ENCODE data around the gene CD96. TPM values are rescaled to one million over a fixed set of nuclear protein-coding genes. Genes with fewer than 3 reads are reported as not detected.

CD96 gene, protein sequence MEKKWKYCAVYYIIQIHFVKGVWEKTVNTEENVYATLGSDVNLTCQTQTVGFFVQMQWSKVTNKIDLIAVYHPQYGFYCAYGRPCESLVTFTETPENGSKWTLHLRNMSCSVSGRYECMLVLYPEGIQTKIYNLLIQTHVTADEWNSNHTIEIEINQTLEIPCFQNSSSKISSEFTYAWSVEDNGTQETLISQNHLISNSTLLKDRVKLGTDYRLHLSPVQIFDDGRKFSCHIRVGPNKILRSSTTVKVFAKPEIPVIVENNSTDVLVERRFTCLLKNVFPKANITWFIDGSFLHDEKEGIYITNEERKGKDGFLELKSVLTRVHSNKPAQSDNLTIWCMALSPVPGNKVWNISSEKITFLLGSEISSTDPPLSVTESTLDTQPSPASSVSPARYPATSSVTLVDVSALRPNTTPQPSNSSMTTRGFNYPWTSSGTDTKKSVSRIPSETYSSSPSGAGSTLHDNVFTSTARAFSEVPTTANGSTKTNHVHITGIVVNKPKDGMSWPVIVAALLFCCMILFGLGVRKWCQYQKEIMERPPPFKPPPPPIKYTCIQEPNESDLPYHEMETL
- total RNA-seq (not detected in 2 replicates), polyA plus RNA-seq (not detected in 2 replicates), polyA minus RNA-seq (0.22 and 0.40 TPM in 2 replicates), Bru-seq, nascent RNA (percentile 5 among the genes with signal in this experiment), BruChase-seq, experiment 1, labeled RNA remaining after a 6-hour chase (percentile 2 among the genes with signal in this experiment), BruChase-seq, experiment 2, labeled RNA remaining after a 2-hour chase (percentile 4 among the genes with signal in this experiment)
- not detected in 2 replicates for polyA plus RNA-seq (2011; cell fraction: cytosol; rRNA removed)
- polyA plus RNA-seq (2011; cell fraction: nucleus; rRNA removed), result not detected in 2 replicates
- not detected in 2 replicates for polyA plus RNA-seq (2012)
- not detected for polyA minus RNA-seq (2011; cell fraction: cytosol; rRNA and poly(A)+ RNA removed)
- polyA minus RNA-seq (2011; cell fraction: nucleus; rRNA and poly(A)+ RNA removed), result not detected in 2 replicates
- long read RNA-seq, result 0 reads

- H3K4me3 ChIP-seq (replicated peaks in 1 of 3; ENCODE audit: insufficient read depth in 1 of 3, low read depth in 1 of 3, low read length in 3 of 3), result no peak within 1 kb of the TSS
- no peak within 1 kb of the TSS for H3K27ac ChIP-seq (ENCODE audit: insufficient read depth, low read depth, low read length)
- BruUV-seq (replicated peaks), result no TSS peak
- POLR2A ChIA-PET, result no interaction called here
- H3K9ac ChIP-seq (replicated peaks; ENCODE audit: extremely low read depth, insufficient read depth, low read length), result no peak within 1 kb of the TSS
- no peaks in the 10 kb centered on the region for H3K27me3 ChIP-seq (ENCODE audit: control insufficient read depth in 2 of 2, insufficient read depth in 2 of 2, low read length in 2 of 2)
- H3K9me3 ChIP-seq (replicated peaks; ENCODE audit: control insufficient read depth, insufficient read depth, low read length), result no peaks in the 10 kb centered on the region
- H3K4me2 ChIP-seq (ENCODE audit: insufficient read depth, low read length), result no peak within 1 kb of the TSS
- FAIRE-seq, result no peak
- no peak for DNase-seq (ENCODE audit: low read depth, low spot score)
- TF ChIP-seq, protein P1, sequence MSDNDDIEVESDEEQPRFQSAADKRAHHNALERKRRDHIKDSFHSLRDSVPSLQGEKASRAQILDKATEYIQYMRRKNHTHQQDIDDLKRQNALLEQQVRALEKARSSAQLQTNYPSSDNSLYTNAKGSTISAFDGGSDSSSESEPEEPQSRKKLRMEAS (IDR thresholded peaks at IDR 0.05; ENCODE audit: insufficient read depth, insufficient read length), result no peak
- dilution Hi-C loops (cut with MboI; ENCODE audit: extremely low pct_ligation_motif_present, low sequenced_read_pairs), result no loop called here
- CTCF ChIA-PET, result interaction anchor here (1.0 kb wide), 1 partner anchor 9 kb away, joined by 3 read pairs; no protein-coding TSS in a partner anchor
- no peaks in the 10 kb centered on the region for H3K79me2 ChIP-seq (ENCODE audit: control insufficient read depth, insufficient read depth, low read length)
- H3K4me1 ChIP-seq (ENCODE audit: control insufficient read depth, extremely low read depth, insufficient read depth, low read length), result no peaks in the 10 kb centered on the region
- intact Hi-C loops (cut with micrococcal nuclease), result no loop called here
- H4K20me1 ChIP-seq (replicated peaks; ENCODE audit: control insufficient read depth, extremely low read depth, insufficient read depth, low read length), result no peaks in the 10 kb centered on the region
- no peak within 1 kb of the TSS for H2AFZ ChIP-seq (ENCODE audit: low read depth, low read length)
- no peaks in the 10 kb centered on the region for H3K36me3 ChIP-seq (ENCODE audit: control insufficient read depth in 2 of 2, extremely low read depth in 1 of 2, insufficient read depth in 2 of 2, low read length in 2 of 2)
- no peaks in the 10 kb centered on the region for H3K9me1 ChIP-seq (replicated peaks; ENCODE audit: control insufficient read depth, extremely low read depth, insufficient read depth, low read length)
Measured at GRCh38 chr3:111541911-111542483, at the start of gene CD96. Gene CD96, plus strand, starts transcription at chr3:111542197. Its CDS starts 52 bp downstream, at chr3:111542249.

DNA sequence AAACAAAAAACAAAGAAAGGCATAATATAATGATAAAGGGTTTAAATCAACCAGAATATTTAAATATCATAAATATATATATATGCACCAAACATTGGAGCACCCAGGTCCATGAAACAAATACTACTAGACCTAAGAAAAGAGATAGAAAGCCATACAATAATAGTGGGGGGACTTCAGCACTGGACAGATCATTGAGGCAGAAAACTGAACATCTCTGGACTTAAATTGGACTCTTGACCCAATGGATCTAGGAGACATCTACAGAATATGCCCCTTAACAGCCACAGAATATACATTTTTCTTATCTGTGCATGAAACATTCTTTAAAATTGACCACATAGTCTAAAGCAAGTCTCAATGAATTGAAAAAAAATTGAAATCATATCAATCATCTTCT, 48.7 kb upstream of the CD96 start:
- Histone ChIP-seq H3K9me1 (replicated peaks; ENCODE audit: control insufficient read depth, extremely low read depth, insufficient read depth, low read length) (peaks cover 3% of the 10 kb centered on the region), H3K9me3 (replicated peaks; ENCODE audit: control insufficient read depth, insufficient read depth, low read length) (no peaks in the 10 kb centered on the region), H3K9ac (replicated peaks; ENCODE audit: extremely low read depth, insufficient read depth, low read length) (no peak overlapping the region), H3K4me3 (replicated peaks in 1 of 3; ENCODE audit: insufficient read depth in 1 of 3, low read depth in 1 of 3, low read length in 3 of 3) (no peak overlapping the region), H4K20me1 (replicated peaks; ENCODE audit: control insufficient read depth, extremely low read depth, insufficient read depth, low read length) (no peaks in the 10 kb centered on the region), H3K36me3 (ENCODE audit: control insufficient read depth in 2 of 2, extremely low read depth in 1 of 2, insufficient read depth in 2 of 2, low read length in 2 of 2) (no peaks in the 10 kb centered on the region), H3K4me1 (ENCODE audit: control insufficient read depth, extremely low read depth, insufficient read depth, low read length) (no peaks in the 10 kb centered on the region), H3K27me3 (ENCODE audit: control insufficient read depth in 2 of 2, insufficient read depth in 2 of 2, low read length in 2 of 2) (no peaks in the 10 kb centered on the region), H2AFZ (ENCODE audit: low read depth, low read length) (no peak overlapping the region), H3K79me2 (ENCODE audit: control insufficient read depth, insufficient read depth, low read length) (no peaks in the 10 kb centered on the region), H3K4me2 (ENCODE audit: insufficient read depth, low read length) (no peak overlapping the region), H3K27ac (ENCODE audit: insufficient read depth, low read depth, low read length) (no peak overlapping the region)
- intact Hi-C loops (cut with micrococcal nuclease) (no loop called here), dilution Hi-C loops (cut with MboI; ENCODE audit: extremely low pct_ligation_motif_present, low sequenced_read_pairs) (no loop called here)
- no peak for FAIRE-seq
- no TSS peak for BruUV-seq (replicated peaks)
- no peak for DNase-seq (ENCODE audit: low read depth, low spot score)
- CTCF ChIA-PET, result no interaction called here
- TF ChIP-seq POLR2AphosphoS5 (IDR thresholded peaks at IDR 0.05; ENCODE audit: insufficient read depth, low read depth, low read length), result no peak
- POLR2A ChIA-PET, result no interaction called here

All from endothelial cell of umbilical vein (primary cell).